ENCODE measurements around the gene PNLIPRP2.
A peak's percentile ranks its signal among the peaks of the same experiment; 100 is the strongest.

PNLIPRP2 gene

DNA sequence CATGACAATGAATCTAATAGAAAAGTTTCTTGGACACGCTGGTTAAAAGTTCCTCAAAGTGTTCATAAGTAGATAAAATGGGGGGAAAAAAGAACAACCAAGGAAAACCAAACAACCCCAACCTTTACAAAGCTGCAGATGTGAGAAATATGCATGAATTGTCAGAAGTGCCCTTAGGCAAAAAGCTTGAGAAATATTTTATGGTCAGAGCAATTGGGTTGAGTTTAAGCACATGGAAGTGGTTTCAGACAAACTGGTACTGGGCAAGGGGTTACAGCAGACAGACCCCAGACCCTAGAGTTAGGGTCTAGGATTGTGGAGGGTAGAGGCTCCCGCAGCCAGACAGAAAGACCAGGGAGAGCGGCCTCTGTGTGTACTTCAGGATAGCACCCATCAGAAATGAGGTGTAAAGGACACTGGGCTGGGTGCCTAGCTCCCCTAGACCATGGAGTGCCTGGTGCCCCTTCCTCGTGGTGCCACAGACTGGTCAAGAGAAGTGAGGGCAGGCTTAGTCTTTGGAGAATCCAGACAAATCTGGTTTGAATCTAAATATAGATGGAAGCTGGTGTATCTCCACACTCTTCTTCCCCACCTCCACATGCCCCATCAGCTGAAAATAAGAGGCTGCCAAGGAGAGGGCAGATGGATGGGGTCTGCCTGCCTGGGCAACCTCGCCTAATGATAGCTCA, 37.3 kb downstream of the PNLIPRP2 start:
- Histone ChIP-seq H3K9me3 (ENCODE audit: insufficient read depth, low read depth, low read length) (no peaks in the 10 kb centered on the region), H3K4me1 (ENCODE audit: insufficient read depth, low read length) (no peaks in the 10 kb centered on the region), H3K4me3 (ENCODE audit: low read length) (no peak overlapping the region), H3K27me3 (ENCODE audit: insufficient read depth, low read length) (no peaks in the 10 kb centered on the region), H3K27ac (ENCODE audit: low read depth, low read length) (no peak overlapping the region), H3K36me3 (ENCODE audit: insufficient read depth, low read length) (no peaks in the 10 kb centered on the region), H3K9ac (ENCODE audit: low read depth, low read length) (no peak overlapping the region)
- WGBS: 87% methylated on average over 5 of the region's 5 CpGs

DNA sequence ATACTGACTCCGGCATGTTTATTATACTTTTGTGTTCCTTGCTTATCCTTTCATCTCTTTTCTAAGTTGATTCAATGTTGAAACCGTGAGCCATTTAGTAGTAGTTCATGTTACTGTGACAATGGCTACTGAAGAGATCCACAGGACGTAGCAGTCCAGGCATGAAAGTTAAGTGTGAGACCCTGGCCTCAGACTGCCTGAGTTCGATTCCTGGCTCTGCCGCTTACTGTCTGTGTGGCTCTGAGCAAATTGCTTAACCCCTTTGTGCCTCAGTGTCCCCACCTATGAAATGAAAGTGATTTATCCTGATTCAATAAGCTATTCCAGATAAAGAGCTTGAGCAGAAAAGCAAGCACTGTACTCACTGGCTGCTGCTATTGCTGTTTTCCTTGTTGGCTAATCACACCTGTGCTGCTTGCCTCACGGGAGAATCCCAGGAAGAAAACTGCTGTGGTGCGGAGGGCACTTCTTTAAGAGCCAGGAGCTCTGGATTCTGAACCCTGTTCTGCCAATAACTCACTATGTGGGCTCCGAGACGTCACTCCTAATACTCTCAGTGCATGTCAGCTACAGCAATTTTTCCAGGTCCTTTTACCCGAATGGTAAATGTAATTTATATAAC, 38.4 kb downstream of the PNLIPRP2 start:
- Histone ChIP-seq H3K4me1 (ENCODE audit: insufficient read depth, low read length) (no peaks in the 10 kb centered on the region), H3K27ac (ENCODE audit: low read depth, low read length) (no peak overlapping the region), H3K4me3 (ENCODE audit: low read length) (no peak overlapping the region), H3K36me3 (ENCODE audit: insufficient read depth, low read length) (peaks cover 6% of the 10 kb centered on the region), H3K9me3 (ENCODE audit: insufficient read depth, low read depth, low read length) (no peaks in the 10 kb centered on the region), H3K9ac (ENCODE audit: low read depth, low read length) (no peak overlapping the region), H3K27me3 (ENCODE audit: insufficient read depth, low read length) (no peaks in the 10 kb centered on the region)
- 88% methylated on average over 9 of the region's 10 CpGs for WGBS

DNA sequence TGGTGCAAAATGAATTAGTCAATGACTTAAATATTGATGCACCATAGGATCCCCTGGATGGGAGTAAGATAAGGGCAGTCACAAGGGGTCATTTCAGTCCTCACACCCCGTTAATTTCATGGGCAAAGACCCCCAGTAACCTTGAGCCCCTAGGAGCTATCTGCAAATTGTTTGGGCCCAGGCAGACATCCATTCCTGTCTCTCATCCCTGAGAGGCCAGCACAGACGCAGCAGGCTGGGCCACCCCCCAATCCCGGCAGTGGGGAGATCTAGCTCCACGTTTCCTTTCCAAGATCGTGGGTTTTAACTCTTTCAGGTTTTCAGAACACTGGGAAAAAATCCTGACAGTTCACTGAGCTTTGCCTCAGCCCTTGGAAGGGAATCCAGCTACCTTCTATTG, 40.1 kb downstream of the PNLIPRP2 start:
- Histone ChIP-seq H3K36me3 (ENCODE audit: insufficient read depth, low read length) (peaks cover 13% of the 10 kb centered on the region), H3K27ac (ENCODE audit: low read depth, low read length) (no peak overlapping the region), H3K27me3 (ENCODE audit: insufficient read depth, low read length) (no peaks in the 10 kb centered on the region), H3K9me3 (ENCODE audit: insufficient read depth, low read depth, low read length) (no peaks in the 10 kb centered on the region), H3K9ac (ENCODE audit: low read depth, low read length) (no peak overlapping the region), H3K4me1 (ENCODE audit: insufficient read depth, low read length) (no peaks in the 10 kb centered on the region), H3K4me3 (ENCODE audit: low read length) (no peak overlapping the region)
- 75% methylated on average over 5 of the region's 5 CpGs for WGBS

DNA sequence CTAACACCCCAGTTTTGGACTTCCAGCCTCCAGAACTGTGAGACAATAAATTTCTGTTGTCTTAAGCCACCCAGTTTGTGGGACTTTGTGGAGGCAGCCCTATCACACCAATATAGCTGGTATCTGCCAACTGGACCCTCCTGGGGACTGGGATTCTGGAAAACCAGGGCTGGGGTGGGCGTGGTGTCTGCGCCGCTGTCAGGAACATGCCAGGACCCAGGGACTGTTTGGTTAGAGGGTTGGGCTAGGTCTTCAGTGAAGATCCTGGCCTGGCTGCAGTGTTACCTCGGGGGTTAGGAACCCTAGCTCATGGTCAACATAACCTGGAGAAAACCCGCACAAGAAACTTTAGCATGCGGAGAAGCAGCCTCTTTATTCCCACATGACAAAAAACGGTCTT, 42.6 kb downstream of the PNLIPRP2 start:
- H3K27ac ChIP-seq (ENCODE audit: low read depth, low read length): no peak overlapping the region
- peaks cover 31% of the 10 kb centered on the region for H3K36me3 ChIP-seq (ENCODE audit: insufficient read depth, low read length)
- no peaks in the 10 kb centered on the region for H3K9me3 ChIP-seq (ENCODE audit: insufficient read depth, low read depth, low read length)
- WGBS: 96% methylated on average over 7 of the region's 7 CpGs
- H3K27me3 ChIP-seq (ENCODE audit: insufficient read depth, low read length): no peaks in the 10 kb centered on the region
- H3K4me1 ChIP-seq (ENCODE audit: insufficient read depth, low read length): no peaks in the 10 kb centered on the region
- H3K9ac ChIP-seq (ENCODE audit: low read depth, low read length): no peak overlapping the region
- H3K4me3 ChIP-seq (ENCODE audit: low read length): no peak overlapping the region

DNA sequence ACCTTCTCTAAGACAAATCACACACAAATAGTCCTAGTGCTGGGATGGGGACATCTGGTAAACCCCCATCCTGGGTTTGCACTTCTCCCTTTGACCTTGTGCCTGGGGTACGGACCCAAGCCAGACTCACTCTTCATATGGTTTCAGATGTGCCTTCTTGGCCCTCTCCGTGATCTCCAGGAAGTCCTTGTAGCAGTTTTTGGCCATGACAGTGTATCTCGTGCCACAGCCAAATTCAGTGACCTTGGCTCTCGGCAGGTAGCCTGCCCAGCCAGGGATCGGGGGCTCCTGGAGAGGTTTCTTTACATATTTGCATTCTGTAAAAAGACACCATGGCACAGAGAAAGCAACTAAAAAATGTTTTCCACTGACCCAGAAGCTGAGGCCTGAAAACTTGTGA, 43.9 kb downstream of the PNLIPRP2 start:
- Histone ChIP-seq H3K4me3 (ENCODE audit: low read length) (no peak overlapping the region), H3K27me3 (ENCODE audit: insufficient read depth, low read length) (no peaks in the 10 kb centered on the region), H3K36me3 (ENCODE audit: insufficient read depth, low read length) (peaks cover 31% of the 10 kb centered on the region), H3K9me3 (ENCODE audit: insufficient read depth, low read depth, low read length) (no peaks in the 10 kb centered on the region), H3K4me1 (ENCODE audit: insufficient read depth, low read length) (peaks cover 6% of the 10 kb centered on the region), H3K9ac (ENCODE audit: low read depth, low read length) (no peak overlapping the region), H3K27ac (ENCODE audit: low read depth, low read length) (no peak overlapping the region)
- 83% methylated on average over 5 of the region's 5 CpGs for WGBS

DNA sequence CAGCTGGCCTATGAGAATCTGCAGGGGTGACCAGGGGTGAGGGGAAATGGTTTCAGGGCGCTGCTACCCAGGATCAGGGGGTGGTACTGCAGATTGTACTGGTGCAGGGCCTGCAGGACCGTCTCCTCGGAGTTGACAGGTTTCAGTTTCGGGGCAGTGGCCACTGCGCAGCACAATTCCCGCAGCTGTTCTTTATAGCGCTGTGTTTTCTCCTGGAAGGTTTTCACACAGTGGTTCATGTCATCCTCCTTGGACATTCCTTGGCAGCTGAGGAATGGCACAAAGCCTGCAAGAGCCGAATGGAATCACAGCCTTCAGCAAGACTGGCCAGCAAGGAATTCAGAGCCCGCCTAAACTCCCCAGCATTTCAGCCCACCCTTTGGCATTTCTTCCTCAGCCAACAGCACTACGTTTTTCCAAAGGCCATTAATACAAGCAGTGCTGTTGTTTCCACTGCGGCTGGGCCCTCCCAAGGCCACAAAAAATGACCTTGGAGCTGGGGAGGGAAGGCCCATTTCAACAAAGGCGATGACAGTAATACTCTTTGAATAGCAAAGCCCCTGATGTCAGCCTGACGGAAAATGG, 44.9 kb downstream of the PNLIPRP2 start:
- H3K36me3 ChIP-seq (ENCODE audit: insufficient read depth, low read length): peaks cover 31% of the 10 kb centered on the region
- WGBS: 89% methylated on average over 13 of the region's 13 CpGs

DNA sequence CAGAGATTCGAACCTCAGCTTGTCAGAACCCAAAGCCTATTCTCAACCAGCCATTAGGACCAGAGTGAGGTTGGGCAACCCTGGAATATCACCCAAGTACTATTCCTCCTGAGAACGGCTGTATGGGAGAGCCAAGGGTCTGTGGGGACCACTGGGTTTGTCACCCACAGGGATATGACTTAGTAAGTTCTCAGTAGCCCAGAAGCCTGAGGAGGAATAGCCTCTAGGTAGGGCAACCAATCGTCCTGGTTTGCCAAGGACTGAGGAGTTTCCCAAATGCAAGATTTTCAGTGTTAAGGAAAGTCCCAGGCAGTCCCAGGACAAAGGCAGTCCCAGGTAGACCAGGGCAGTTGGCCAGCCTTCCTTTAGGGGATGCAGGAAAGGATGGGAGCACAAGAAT, 46.7 kb downstream of the PNLIPRP2 start:
- H3K36me3 ChIP-seq (ENCODE audit: insufficient read depth, low read length): peaks cover 31% of the 10 kb centered on the region
- H3K4me1 ChIP-seq (ENCODE audit: insufficient read depth, low read length): peaks cover 22% of the 10 kb centered on the region
- no peak overlapping the region for H3K9ac ChIP-seq (ENCODE audit: low read depth, low read length)
- no peaks in the 10 kb centered on the region for H3K9me3 ChIP-seq (ENCODE audit: insufficient read depth, low read depth, low read length)
- H3K4me3 ChIP-seq (ENCODE audit: low read length): no peak overlapping the region
- H3K27me3 ChIP-seq (ENCODE audit: insufficient read depth, low read length): no peaks in the 10 kb centered on the region
- WGBS: 97% methylated on average over 3 of the region's 3 CpGs
- H3K27ac ChIP-seq (ENCODE audit: low read depth, low read length): no peak overlapping the region

More for the DNA sequence above, 44.9 kb downstream of the PNLIPRP2 start:
- H3K27me3 ChIP-seq (ENCODE audit: insufficient read depth, low read length): no peaks in the 10 kb centered on the region
- no peak overlapping the region for H3K27ac ChIP-seq (ENCODE audit: low read depth, low read length)
- no peak overlapping the region; the same call in 1 of the 2 replicates for H3K9ac ChIP-seq (ENCODE audit: low read depth, low read length)
- H3K9me3 ChIP-seq (ENCODE audit: insufficient read depth, low read depth, low read length): no peaks in the 10 kb centered on the region
- H3K4me1 ChIP-seq (ENCODE audit: insufficient read depth, low read length): peaks cover 10% of the 10 kb centered on the region
- H3K4me3 ChIP-seq (ENCODE audit: low read length): no peak overlapping the region

DNA sequence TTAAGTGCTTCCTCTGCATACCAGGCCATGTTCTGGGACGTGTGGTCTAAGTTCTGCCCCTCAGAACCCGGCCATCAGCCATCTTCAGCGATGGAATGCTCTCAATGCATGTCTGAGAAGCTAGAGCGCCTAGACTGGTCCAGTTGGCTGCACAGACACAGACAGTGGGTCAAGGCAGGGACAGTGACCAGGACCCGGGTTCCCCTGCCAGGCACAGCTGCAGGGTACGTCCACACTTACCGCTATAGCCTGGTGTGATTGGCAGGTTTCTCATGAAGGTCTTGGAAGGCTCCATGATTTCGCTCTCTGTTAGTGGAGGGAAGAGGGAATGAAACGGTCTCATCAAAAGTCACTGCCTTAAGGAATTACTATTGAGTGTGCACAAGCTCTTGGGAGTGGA, 47.3 kb downstream of the PNLIPRP2 start:
- Histone ChIP-seq H3K27me3 (ENCODE audit: insufficient read depth, low read length) (no peaks in the 10 kb centered on the region), H3K4me1 (ENCODE audit: insufficient read depth, low read length) (peaks cover 22% of the 10 kb centered on the region), H3K27ac (ENCODE audit: low read depth, low read length) (no peak overlapping the region), H3K36me3 (ENCODE audit: insufficient read depth, low read length) (peaks cover 31% of the 10 kb centered on the region), H3K4me3 (ENCODE audit: low read length) (no peak overlapping the region), H3K9me3 (ENCODE audit: insufficient read depth, low read depth, low read length) (no peaks in the 10 kb centered on the region), H3K9ac (ENCODE audit: low read depth, low read length) (no peak overlapping the region)
- WGBS: 94% methylated on average over 9 of the region's 9 CpGs

DNA sequence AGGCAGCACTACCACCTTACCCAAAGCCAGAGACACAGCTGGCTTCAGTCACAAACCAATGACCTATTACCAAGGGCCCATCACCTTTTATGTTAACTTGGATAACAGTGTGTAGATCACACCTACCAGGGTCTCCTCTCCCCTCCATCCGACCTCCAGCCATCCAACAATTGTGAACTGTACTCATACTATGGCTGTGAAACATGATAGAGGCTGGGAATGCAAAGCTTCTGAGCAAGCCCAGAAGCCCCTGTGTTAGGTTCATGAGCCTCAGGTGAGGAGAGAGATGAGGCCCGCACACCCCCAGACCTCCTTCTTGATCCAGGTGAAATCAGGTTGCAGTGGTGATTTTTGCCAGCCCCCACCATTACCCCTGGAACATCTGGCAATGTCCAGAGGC, 47.7 kb downstream of the PNLIPRP2 start:
- peaks cover 28% of the 10 kb centered on the region for H3K36me3 ChIP-seq (ENCODE audit: insufficient read depth, low read length)
- 94% methylated on average over 2 of the region's 2 CpGs for WGBS
- H3K4me1 ChIP-seq (ENCODE audit: insufficient read depth, low read length): peaks cover 22% of the 10 kb centered on the region
- H3K27ac ChIP-seq (ENCODE audit: low read depth, low read length): no peak overlapping the region
- no peaks in the 10 kb centered on the region for H3K27me3 ChIP-seq (ENCODE audit: insufficient read depth, low read length)
- H3K9ac ChIP-seq (ENCODE audit: low read depth, low read length): no peak overlapping the region
- H3K4me3 ChIP-seq (ENCODE audit: low read length): no peak overlapping the region
- no peaks in the 10 kb centered on the region for H3K9me3 ChIP-seq (ENCODE audit: insufficient read depth, low read depth, low read length)

DNA sequence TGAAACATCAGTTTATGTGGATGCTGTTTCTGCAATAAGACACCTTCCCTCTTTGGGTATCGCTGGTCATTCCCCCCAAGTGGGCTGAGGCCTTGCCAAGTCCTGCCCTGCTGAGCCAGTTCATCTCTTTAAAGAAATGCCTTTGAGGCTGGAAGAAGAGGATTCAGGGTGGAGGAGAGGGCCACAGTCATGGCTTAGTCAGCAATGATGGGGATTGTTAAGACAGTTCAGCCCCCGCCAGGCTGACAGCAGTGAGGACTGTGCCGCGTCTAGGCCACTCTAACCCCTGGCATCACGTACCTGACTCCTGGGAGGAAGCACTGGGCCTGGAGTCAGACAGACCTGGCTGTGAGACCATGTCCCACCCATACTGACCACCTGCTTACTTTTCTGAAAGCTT, 48.3 kb downstream of the PNLIPRP2 start:
- 89% methylated on average over 5 of the region's 5 CpGs for WGBS
- Histone ChIP-seq H3K4me3 (ENCODE audit: low read length) (peak overlapping the region; percentile 74), H3K9ac (ENCODE audit: low read depth, low read length) (peak overlapping the region; percentile 86; the same call in 1 of the 2 replicates), H3K9me3 (ENCODE audit: insufficient read depth, low read depth, low read length) (no peaks in the 10 kb centered on the region), H3K4me1 (ENCODE audit: insufficient read depth, low read length) (peaks cover 22% of the 10 kb centered on the region), H3K27ac (ENCODE audit: low read depth, low read length) (no peak overlapping the region), H3K36me3 (ENCODE audit: insufficient read depth, low read length) (peaks cover 24% of the 10 kb centered on the region), H3K27me3 (ENCODE audit: insufficient read depth, low read length) (no peaks in the 10 kb centered on the region)

DNA sequence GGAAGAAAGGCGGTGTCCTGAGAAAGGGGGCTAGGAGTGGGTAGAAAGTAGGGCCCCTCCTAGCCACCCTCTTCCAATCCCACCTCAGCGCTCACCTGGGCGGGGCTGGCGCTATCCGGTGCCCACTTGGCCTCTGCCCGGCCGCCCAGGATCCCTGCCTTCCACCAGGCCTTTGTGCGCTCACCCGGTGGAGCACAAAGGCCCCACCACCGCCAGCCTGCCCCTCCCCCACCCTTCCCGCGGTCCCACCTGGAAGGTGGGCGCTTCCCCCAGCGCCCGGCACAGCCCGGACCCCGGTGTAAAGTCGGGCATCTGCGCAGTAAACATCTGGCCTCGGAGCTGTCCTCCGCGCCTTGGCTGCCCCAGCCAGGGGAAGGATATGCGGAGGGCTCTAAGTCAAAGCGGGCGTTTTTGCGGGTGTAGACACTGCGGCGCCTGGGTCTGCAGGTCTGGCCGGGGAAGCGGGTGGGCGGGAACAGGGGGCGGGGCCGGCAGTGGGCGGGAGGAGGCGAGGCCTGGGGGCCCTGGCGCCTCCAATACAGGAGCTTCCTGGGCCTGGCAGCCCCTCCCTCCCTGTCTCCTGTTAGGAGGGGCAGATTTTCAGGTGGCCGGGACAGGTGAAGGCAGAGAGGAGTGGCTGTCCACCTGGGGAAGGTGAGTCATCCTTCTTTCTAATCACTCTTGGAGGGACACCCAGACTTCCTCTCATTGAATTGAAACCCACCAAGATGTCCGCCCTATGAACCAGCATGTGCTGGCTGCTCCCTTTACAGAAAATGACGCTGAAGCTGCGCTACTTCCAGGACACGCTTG, 49.3 kb downstream of the PNLIPRP2 start:
- Histone ChIP-seq H3K4me3 (ENCODE audit: low read length) (peak overlapping the region; percentile 74), H3K27me3 (ENCODE audit: insufficient read depth, low read length) (no peaks in the 10 kb centered on the region), H3K9ac (ENCODE audit: low read depth, low read length) (peak overlapping the region; percentile 86), H3K9me3 (ENCODE audit: insufficient read depth, low read depth, low read length) (no peaks in the 10 kb centered on the region), H3K4me1 (ENCODE audit: insufficient read depth, low read length) (peaks cover 22% of the 10 kb centered on the region), H3K27ac (ENCODE audit: low read depth, low read length) (peak overlapping the region; percentile 85), H3K36me3 (ENCODE audit: insufficient read depth, low read length) (peaks cover 18% of the 10 kb centered on the region)
- 18% methylated on average over 40 of the region's 41 CpGs for WGBS

Data from HUES64 (cell line).